Natural killer cell (primary cell): Measurements from ENCODE around the gene SNTB2. TPM values are rescaled to one million over a fixed set of nuclear protein-coding genes. Genes with fewer than 3 reads are reported as not detected.
A peak's percentile ranks its signal among the peaks of the same experiment; 100 is the strongest.

ENCODE experiments used
- ATAC-seq, 3 donors: fragments of 150-1000 bp in 2 of 3; fragments of 200-7000 bp in 1 of 3; cut with Tn5 transposase; 1 replicate in 1 of 3; 2 replicates in 2 of 3; pipeline ENCODE4 v1.10.0; 2021; ENCODE audit warnings: mild to moderate bottlenecking in 2 of 3, moderate library complexity in 2 of 3
- DNase-seq, 2 donors: peaks; one replicate each; pipeline versions ENCODE4 v3.0.0 to v3.0.0-alpha.2; 2013 to 2021; ENCODE audit warnings: mixed read lengths in 1 of 2
- H3K27ac ChIP-seq: one replicate; pipeline ENCODE4 v1.5.1; 2013; ENCODE audit warnings: mild to moderate bottlenecking, low read length
- H3K27me3 ChIP-seq: one replicate; pipeline ENCODE4 v1.6.1; 2013; ENCODE audit warnings: low read length; ENCODE audit not compliant: control insufficient read depth, insufficient read depth
- H3K36me3 ChIP-seq: one replicate; pipeline ENCODE4 v1.6.1; 2013; ENCODE audit warnings: low read length; ENCODE audit not compliant: control insufficient read depth, insufficient read depth
- H3K4me1 ChIP-seq: one replicate; pipeline ENCODE4 v1.6.1; 2013; ENCODE audit warnings: low read length; ENCODE audit not compliant: control insufficient read depth, insufficient read depth
- H3K4me3 ChIP-seq: one replicate; pipeline ENCODE4 v1.5.1; 2013; ENCODE audit warnings: low read length
- H3K9me3 ChIP-seq: one replicate; pipeline ENCODE4 v1.6.1; 2013; ENCODE audit warnings: low read length; ENCODE audit not compliant: control insufficient read depth, insufficient read depth
- H3K27ac Mint-ChIP-seq, 2 donors: one replicate each; pipeline ENCODE4 v1.8.0; 2022; ENCODE audit warnings: mild to moderate bottlenecking in 2 of 2, mixed read lengths in 2 of 2, moderate library complexity in 1 of 2
- H3K27me3 Mint-ChIP-seq, 2 donors: one replicate each; pipeline ENCODE4 v1.8.0; 2022; ENCODE audit warnings: low read depth in 2 of 2, mixed read lengths in 2 of 2
- H3K36me3 Mint-ChIP-seq: one replicate; pipeline ENCODE4 v1.8.0; 2022; ENCODE audit warnings: mixed read lengths
- H3K4me1 Mint-ChIP-seq, 2 donors: one replicate each; pipeline ENCODE4 v1.8.0; 2022; ENCODE audit warnings: mixed read lengths in 2 of 2
- H3K4me3 Mint-ChIP-seq: one replicate; pipeline ENCODE4 v1.8.0; 2022; ENCODE audit warnings: mild to moderate bottlenecking, moderate library complexity, mixed read lengths
- H3K9me3 Mint-ChIP-seq, 2 donors: one replicate each; pipeline ENCODE4 v1.8.0; 2022; ENCODE audit warnings: mixed read lengths in 2 of 2
- WGBS: methylation state at CpG from one replicate; pipeline ENCODE4 v1.1.7; 2013; ENCODE audit warnings: missing lambda C conversion rate; ENCODE audit not compliant: insufficient coverage; 5-methylcytosine and 5-hydroxymethylcytosine counted together
- intact Hi-C: fragments of 100-400 bp; cut with micrococcal nuclease; formaldehyde crosslinking; loops from one replicate; pipeline ENCODE4 v1.14.2; 2022
- total RNA-seq, 4 donors: library from RNA; stranded (reverse); fragments of 120-200 nt in 1 of 4; gene quantifications; one replicate each; pipeline versions ENCODE4 v1.2.3 to v1.2.4, GENCODE V29; 2013 to 2022
- TF ChIP-seq, protein P1 (sequence below): fragments of 200-600 bp; IDR thresholded peaks from one replicate; pipeline ENCODE4 v1.8.0; 2022; ENCODE audit warnings: antibody characterized with exemption

SNTB2 gene
- total RNA-seq, 3 donors from 2014 or later (not counting 1 experiment from before 2014, with no cell fraction given) = 43.8 to 55.2 (median 49.9) TPM

DNA sequence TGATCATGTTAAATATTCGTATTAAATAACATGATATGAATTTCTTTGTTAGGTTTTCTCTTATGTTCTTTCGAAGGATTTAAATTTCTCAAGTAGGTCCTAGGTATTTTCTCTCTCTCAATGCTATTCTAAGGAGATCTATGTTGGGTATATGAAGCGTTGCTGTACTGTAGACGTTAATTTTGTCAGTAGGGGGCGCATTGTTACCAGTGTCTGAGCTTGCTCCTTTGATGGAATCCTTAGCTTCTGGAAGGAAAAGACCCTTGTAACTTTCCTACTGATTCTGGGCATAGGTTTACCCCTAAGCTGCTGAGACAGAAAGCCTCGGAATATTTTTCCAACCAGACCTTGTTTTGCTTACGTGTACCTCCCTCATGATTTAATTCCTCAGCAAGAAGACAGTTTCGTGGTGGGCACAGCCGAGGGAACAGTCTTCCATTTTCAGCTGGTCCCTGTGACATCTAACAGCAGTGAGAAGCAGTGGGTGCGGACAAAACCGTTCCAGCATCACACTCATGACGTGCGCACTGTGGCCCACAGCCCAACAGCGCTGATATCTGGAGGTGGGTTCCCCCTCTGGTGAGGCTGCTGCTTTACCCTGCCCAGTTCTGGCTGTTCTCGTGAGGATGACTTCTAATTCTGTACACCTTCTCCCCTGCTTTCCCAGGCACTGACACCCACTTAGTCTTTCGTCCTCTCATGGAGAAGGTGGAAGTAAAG lies 36.7 kb upstream of the SNTB2 start:
- no peak overlapping the region for H3K4me3 Mint-ChIP-seq
- H3K36me3 Mint-ChIP-seq = peaks cover 14% of the 10 kb centered on the region
- no peaks in the 10 kb centered on the region for H3K9me3 Mint-ChIP-seq
- WGBS = 75% methylated on average over 14 of the region's 16 CpGs
- DNase-seq = peak in 1 of 2 donors; percentile 85
- H3K27ac Mint-ChIP-seq = no peak overlapping the region
- no peaks in the 10 kb centered on the region for H3K9me3 ChIP-seq
- no peaks in the 10 kb centered on the region for H3K27me3 Mint-ChIP-seq
- H3K27ac ChIP-seq = no peak overlapping the region
- H3K4me1 ChIP-seq = no peaks in the 10 kb centered on the region
- peak; percentile 79 to 88 (median 86) for ATAC-seq
- TF ChIP-seq, protein P1, sequence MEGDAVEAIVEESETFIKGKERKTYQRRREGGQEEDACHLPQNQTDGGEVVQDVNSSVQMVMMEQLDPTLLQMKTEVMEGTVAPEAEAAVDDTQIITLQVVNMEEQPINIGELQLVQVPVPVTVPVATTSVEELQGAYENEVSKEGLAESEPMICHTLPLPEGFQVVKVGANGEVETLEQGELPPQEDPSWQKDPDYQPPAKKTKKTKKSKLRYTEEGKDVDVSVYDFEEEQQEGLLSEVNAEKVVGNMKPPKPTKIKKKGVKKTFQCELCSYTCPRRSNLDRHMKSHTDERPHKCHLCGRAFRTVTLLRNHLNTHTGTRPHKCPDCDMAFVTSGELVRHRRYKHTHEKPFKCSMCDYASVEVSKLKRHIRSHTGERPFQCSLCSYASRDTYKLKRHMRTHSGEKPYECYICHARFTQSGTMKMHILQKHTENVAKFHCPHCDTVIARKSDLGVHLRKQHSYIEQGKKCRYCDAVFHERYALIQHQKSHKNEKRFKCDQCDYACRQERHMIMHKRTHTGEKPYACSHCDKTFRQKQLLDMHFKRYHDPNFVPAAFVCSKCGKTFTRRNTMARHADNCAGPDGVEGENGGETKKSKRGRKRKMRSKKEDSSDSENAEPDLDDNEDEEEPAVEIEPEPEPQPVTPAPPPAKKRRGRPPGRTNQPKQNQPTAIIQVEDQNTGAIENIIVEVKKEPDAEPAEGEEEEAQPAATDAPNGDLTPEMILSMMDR = peak; percentile 91
- intact Hi-C loops = loop anchor here (1.0 kb wide), 1 partner anchor 137 kb away; no protein-coding TSS in a partner anchor
- H3K4me1 Mint-ChIP-seq = no peaks in the 10 kb centered on the region
- H3K4me3 ChIP-seq = no peak overlapping the region
- H3K27me3 ChIP-seq = no peaks in the 10 kb centered on the region
- peaks cover 43% of the 10 kb centered on the region for H3K36me3 ChIP-seq

DNA sequence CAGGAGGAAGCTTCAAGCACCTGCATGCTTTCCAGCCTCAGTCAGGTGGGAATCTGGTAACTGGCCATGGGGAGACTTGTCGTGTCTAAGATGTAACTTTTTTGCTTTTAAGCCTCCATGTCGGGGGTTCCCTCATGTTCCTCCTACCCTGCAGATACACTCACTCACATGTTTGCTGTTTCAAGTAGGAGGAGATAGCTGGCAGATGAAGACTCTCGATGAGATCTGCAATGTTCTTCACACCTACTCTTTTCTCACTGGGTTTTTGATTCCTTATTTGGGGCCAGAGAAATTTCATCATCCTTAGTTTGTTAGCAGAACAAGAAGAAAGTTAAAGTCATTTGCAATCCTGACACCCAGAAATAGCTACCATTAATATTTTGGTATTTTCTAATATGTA lies 29.8 kb upstream of the SNTB2 start:
- Histone ChIP-seq H3K9me3 (no peaks in the 10 kb centered on the region), H3K27me3 (no peaks in the 10 kb centered on the region), H3K4me1 (no peaks in the 10 kb centered on the region), H3K4me3 (no peak overlapping the region), H3K27ac (no peak overlapping the region), H3K36me3 (peaks cover 62% of the 10 kb centered on the region)
- Mint-ChIP-seq H3K4me3 (no peak overlapping the region), H3K4me1 (peaks cover 0 to 6% of the 10 kb centered on the region in 2 donors), H3K27ac (no peak overlapping the region), H3K9me3 (no peaks in the 10 kb centered on the region), H3K27me3 (no peaks in the 10 kb centered on the region), H3K36me3 (peaks cover 12% of the 10 kb centered on the region)
- no peak for ATAC-seq
- DNase-seq = no peak
- 100% methylated on average over 1 of the region's 3 CpGs for WGBS
- TF ChIP-seq, protein P1 = no peak
- intact Hi-C loops = no loop called here

DNA sequence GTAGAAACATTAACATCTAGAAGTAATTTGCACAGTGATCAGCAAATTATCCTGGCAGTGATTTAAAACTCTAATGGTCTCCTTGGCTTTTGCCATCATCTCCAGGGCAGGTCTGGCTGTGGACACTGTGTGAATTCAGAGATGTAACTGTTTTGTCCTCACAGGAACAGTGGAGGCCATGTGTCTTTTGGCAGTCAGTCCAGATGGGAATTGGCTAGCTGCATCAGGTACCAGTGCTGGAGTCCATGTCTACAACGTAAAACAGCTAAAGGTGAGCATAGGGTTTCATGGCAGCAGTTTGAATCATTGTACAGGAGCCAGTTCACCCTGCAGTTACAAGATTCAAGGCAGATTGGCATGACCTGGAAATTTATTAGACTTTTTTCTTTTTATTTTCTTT lies 26.8 kb upstream of the SNTB2 start:
- intact Hi-C loops = no loop called here
- Mint-ChIP-seq H3K36me3 (peaks cover 12% of the 10 kb centered on the region), H3K4me3 (no peak overlapping the region), H3K4me1 (peaks cover 0 to 6% of the 10 kb centered on the region in 2 donors), H3K27me3 (no peaks in the 10 kb centered on the region), H3K9me3 (no peaks in the 10 kb centered on the region), H3K27ac (no peak overlapping the region)
- Histone ChIP-seq H3K36me3 (peaks cover 46% of the 10 kb centered on the region), H3K27me3 (no peaks in the 10 kb centered on the region), H3K4me1 (no peaks in the 10 kb centered on the region), H3K27ac (no peak overlapping the region), H3K4me3 (no peak overlapping the region), H3K9me3 (no peaks in the 10 kb centered on the region)
- 97% methylated on average over 1 of the region's 1 CpG for WGBS
- DNase-seq (no peak), ATAC-seq (no peak)
- TF ChIP-seq, protein P1 = no peak

DNA sequence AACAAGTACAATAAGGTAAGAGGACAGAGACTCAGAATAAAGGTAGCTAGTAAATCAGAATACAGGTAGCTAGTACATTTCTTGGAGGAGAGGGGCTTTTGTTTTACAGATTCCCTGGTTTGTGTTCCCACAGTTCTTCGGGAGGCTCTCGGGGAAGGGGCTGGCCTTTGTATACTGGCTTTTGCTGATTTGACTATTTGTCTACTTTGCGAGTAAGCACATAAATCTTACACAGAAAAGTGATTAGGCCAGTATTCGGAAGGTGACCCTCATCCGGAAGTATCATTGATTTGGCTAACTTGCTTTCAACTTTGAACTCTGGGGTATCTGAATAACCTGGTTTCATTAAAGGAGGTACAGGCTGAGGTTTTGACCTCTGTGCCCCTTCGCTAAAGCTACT lies 21.4 kb upstream of the SNTB2 start:
- Mint-ChIP-seq H3K27me3 (no peaks in the 10 kb centered on the region), H3K9me3 (no peaks in the 10 kb centered on the region), H3K36me3 (no peaks in the 10 kb centered on the region), H3K27ac (peak overlapping the region; percentile 36 to 72), H3K4me3 (no peak overlapping the region), H3K4me1 (peaks cover 17 to 23% of the 10 kb centered on the region in 2 donors)
- TF ChIP-seq, protein P1 = no peak
- ATAC-seq (no peak), DNase-seq (no peak)
- H3K27ac ChIP-seq = no peak overlapping the region
- no peaks in the 10 kb centered on the region for H3K9me3 ChIP-seq
- WGBS = 98% methylated on average over 6 of the region's 6 CpGs
- intact Hi-C loops = no loop called here
- H3K27me3 ChIP-seq = no peaks in the 10 kb centered on the region
- peaks cover 31% of the 10 kb centered on the region for H3K36me3 ChIP-seq
- no peak overlapping the region for H3K4me3 ChIP-seq
- H3K4me1 ChIP-seq = peaks cover 9% of the 10 kb centered on the region
